ENCODE measurements around the gene MORN1. TPM values are rescaled to one million over a fixed set of nuclear protein-coding genes. Genes with fewer than 3 reads are reported as not detected.
"Not testable (repeated sequence)": the region's sequence is repeated elsewhere in the genome, so short reads cannot be mapped to it uniquely, and the experiment has no call there.

The MORN1 gene
- total and polyA plus RNA-seq, 2 of the 8 experiments (the other 6 are each of a cell fraction or from before 2014, with no cell fraction given), result 5.0 to 9.1 TPM

- no peak for TF ChIP-seq MAFK (IDR thresholded peaks at IDR 0.05; ENCODE audit: low read depth, low read length)
- no peak for TF ChIP-seq RAD21 (IDR thresholded peaks at IDR 0.05 in 1 of 2, conservative IDR thresholded peaks at IDR 0.05 in 1 of 2; ENCODE audit: low read depth in 2 of 2, low read length in 2 of 2)
- TF ChIP-seq SIX5 (IDR thresholded peaks at IDR 0.05; ENCODE audit: low read depth, low read length), result no peak; the same call in 1 of the 2 replicates
- TF ChIP-seq YY1 (IDR thresholded peaks at IDR 0.05; ENCODE audit: low read depth, low read length), result peak; percentile 92
Measured at GRCh38 chr1:2391041-2391930, at the start of gene MORN1, which contains the start of gene RER1 (continued).

DNA sequence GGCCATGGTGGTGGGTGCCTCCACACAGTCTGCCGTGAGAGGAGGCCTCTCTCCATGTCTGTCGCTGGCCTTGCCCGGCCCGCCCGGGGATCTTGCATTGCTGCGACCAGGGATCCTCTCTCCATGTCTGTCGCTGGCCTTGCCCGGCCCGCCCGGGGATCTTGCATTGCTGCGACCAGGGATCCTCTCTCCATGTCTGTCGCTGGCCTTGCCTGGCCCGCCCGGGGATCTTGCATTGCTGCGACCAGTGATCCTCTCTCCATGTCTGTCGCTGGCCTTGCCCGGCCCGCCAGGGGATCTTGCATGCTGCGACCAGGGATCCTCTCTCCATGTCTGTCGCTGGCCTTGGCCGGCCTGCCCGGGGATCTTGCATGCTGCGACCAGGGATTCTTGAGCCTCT is 49.0 kb upstream of the MORN1 start:
- H3K23ac ChIP-seq (ENCODE audit: insufficient read length); H3K4ac ChIP-seq (replicated peaks; ENCODE audit: insufficient read length, low read depth, low read length); H3K14ac ChIP-seq (ENCODE audit: insufficient read length); H3K9me3 ChIP-seq (ENCODE audit: insufficient read depth in 2 of 2, low read depth in 1 of 2, low read length in 1 of 2); H2BK5ac ChIP-seq (ENCODE audit: low read depth, low read length); H2AFZ ChIP-seq (ENCODE audit: low read length); H2BK120ac ChIP-seq (replicated peaks; ENCODE audit: low read depth, low read length); H3K56ac ChIP-seq (replicated peaks; ENCODE audit: insufficient read length, low read depth, low read length); H4K8ac ChIP-seq (ENCODE audit: extremely low read depth, insufficient read depth, low read length); H4K20me1 ChIP-seq (replicated peaks in 1 of 2; ENCODE audit: control insufficient read depth in 1 of 2, insufficient read depth in 2 of 2, low read length in 2 of 2); H3K4me1 ChIP-seq (replicated peaks in 1 of 4; ENCODE audit: control insufficient read depth in 3 of 4, insufficient read depth in 4 of 4, low read length in 3 of 4); H3K4me3 ChIP-seq (ENCODE audit: extremely low read depth in 1 of 4, insufficient read depth in 2 of 4, low read depth in 3 of 4, low read length in 4 of 4); H2BK15ac ChIP-seq (ENCODE audit: low read length); H3K79me1 ChIP-seq (ENCODE audit: low read depth, low read length); H2BK12ac ChIP-seq (ENCODE audit: low read depth, low read length); H3K9ac ChIP-seq (replicated peaks in 1 of 4; ENCODE audit: extremely low read depth in 1 of 4, low read depth in 3 of 4, low read length in 3 of 4); H4K91ac ChIP-seq (replicated peaks; ENCODE audit: insufficient read length, low read length); H4K5ac ChIP-seq (ENCODE audit: insufficient read length, low read depth, low read length); H3K23me2 ChIP-seq (ENCODE audit: low read depth, low read length); H2AK5ac ChIP-seq (ENCODE audit: low read depth, low read length); H2BK20ac ChIP-seq (ENCODE audit: low read length); H3K36me3 ChIP-seq (ENCODE audit: control insufficient read depth in 2 of 4, insufficient read depth in 4 of 4, low read length in 3 of 4); H3K79me2 ChIP-seq (ENCODE audit: control insufficient read depth in 1 of 2, insufficient read depth in 2 of 2, low read length in 2 of 2); H3K18ac ChIP-seq (ENCODE audit: extremely low read depth, low read length); POLR2A ChIA-PET (ENCODE audit: partially characterized antibody); H3K27ac ChIP-seq (ENCODE audit: low read depth, low read length); H3K4me2 ChIP-seq (ENCODE audit: insufficient read depth in 1 of 2, low read depth in 2 of 2, low read length in 2 of 2): not testable (repeated sequence)
- H3K27me3 ChIP-seq (replicated peaks in 1 of 4; ENCODE audit: control insufficient read depth in 3 of 4, extremely low read depth in 1 of 4, insufficient read depth in 3 of 4, low read length in 3 of 4), result peaks cover 18 to 34% (median 28%) of the 10 kb centered on the region in 4 experiments
- FAIRE-seq, result peak; percentile 96
- DNase-seq (ENCODE audit: low read depth in 1 of 2, low spot score in 2 of 2), result peak in 1 of 2 experiments; percentile 71
- WGBS, 2 experiments (ENCODE audit: extremely low coverage in 1 of 2, insufficient coverage in 1 of 2, insufficient read length in 1 of 2, insufficient replicate concordance in 2 of 2, low coverage in 1 of 2, low lambda C conversion rate in 2 of 2, missing lambda C conversion rate in 1 of 2), result 94% methylated on average over 23 of the region's 23 CpGs; no CpG with 5 or more reads in 1 of the 2 experiments
- CTCF ChIA-PET (ENCODE audit: partially characterized antibody), result interaction anchor here (2.0 kb wide), 1 partner anchor 10 kb away, joined by 11 read pairs; no protein-coding TSS in a partner anchor

Measured in H1 (cell line).